ENCODE results near the gene KRTAP4-1.

DNA sequence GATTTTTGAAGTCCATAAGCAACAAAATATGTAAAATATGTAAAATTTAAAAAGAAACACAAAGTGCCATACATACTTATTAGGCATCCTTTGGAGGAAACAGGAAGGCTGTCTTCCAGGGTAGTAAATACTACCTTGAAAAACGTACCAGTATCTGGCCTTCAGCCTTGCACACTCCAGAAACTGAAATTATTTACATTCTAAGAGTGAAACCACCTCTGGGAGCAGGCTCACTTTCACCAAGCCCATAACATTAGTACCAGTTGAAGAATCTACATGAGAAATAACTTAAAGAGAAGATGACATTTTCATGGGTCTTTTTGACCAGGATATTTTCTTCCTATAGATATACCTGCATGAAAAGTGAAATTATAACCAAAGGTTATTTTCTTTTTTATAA, 11.4 kb upstream of the KRTAP4-1 start:
- TF ChIP-seq, protein P1, sequence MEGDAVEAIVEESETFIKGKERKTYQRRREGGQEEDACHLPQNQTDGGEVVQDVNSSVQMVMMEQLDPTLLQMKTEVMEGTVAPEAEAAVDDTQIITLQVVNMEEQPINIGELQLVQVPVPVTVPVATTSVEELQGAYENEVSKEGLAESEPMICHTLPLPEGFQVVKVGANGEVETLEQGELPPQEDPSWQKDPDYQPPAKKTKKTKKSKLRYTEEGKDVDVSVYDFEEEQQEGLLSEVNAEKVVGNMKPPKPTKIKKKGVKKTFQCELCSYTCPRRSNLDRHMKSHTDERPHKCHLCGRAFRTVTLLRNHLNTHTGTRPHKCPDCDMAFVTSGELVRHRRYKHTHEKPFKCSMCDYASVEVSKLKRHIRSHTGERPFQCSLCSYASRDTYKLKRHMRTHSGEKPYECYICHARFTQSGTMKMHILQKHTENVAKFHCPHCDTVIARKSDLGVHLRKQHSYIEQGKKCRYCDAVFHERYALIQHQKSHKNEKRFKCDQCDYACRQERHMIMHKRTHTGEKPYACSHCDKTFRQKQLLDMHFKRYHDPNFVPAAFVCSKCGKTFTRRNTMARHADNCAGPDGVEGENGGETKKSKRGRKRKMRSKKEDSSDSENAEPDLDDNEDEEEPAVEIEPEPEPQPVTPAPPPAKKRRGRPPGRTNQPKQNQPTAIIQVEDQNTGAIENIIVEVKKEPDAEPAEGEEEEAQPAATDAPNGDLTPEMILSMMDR (IDR thresholded peaks at IDR 0.05; ENCODE audit: insufficient read depth, low read length) = no peak
- TF ChIP-seq, protein P2, sequence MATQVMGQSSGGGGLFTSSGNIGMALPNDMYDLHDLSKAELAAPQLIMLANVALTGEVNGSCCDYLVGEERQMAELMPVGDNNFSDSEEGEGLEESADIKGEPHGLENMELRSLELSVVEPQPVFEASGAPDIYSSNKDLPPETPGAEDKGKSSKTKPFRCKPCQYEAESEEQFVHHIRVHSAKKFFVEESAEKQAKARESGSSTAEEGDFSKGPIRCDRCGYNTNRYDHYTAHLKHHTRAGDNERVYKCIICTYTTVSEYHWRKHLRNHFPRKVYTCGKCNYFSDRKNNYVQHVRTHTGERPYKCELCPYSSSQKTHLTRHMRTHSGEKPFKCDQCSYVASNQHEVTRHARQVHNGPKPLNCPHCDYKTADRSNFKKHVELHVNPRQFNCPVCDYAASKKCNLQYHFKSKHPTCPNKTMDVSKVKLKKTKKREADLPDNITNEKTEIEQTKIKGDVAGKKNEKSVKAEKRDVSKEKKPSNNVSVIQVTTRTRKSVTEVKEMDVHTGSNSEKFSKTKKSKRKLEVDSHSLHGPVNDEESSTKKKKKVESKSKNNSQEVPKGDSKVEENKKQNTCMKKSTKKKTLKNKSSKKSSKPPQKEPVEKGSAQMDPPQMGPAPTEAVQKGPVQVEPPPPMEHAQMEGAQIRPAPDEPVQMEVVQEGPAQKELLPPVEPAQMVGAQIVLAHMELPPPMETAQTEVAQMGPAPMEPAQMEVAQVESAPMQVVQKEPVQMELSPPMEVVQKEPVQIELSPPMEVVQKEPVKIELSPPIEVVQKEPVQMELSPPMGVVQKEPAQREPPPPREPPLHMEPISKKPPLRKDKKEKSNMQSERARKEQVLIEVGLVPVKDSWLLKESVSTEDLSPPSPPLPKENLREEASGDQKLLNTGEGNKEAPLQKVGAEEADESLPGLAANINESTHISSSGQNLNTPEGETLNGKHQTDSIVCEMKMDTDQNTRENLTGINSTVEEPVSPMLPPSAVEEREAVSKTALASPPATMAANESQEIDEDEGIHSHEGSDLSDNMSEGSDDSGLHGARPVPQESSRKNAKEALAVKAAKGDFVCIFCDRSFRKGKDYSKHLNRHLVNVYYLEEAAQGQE (IDR thresholded peaks at IDR 0.05; ENCODE audit: insufficient replicate concordance, low read depth) = no peak

Data from HL-60 (cell line).